Mesenchymal stem cell (in vitro differentiated cells and primary cell): ENCODE results near the gene LGR5.

ENCODE experiments used
- DNase-seq: peaks from one replicate; pipeline ENCODE4 v3.0.0-alpha.2; 2013
- H2AFZ ChIP-seq: one replicate; pipeline ENCODE4 v1.6.1; 2013; ENCODE audit warnings: low read depth, mild to moderate bottlenecking, control low read depth, inconsistent platforms, low read length, moderate library complexity
- H2AK5ac ChIP-seq: 2 replicates; pipeline ENCODE4 v1.6.1; 2013; ENCODE audit warnings: low read length, moderate library complexity, mild to moderate bottlenecking, inconsistent platforms; ENCODE audit not compliant: severe bottlenecking
- H2BK120ac ChIP-seq: one replicate; pipeline ENCODE4 v1.6.1; 2013; ENCODE audit warnings: low read depth, mild to moderate bottlenecking, inconsistent platforms, low read length, moderate library complexity
- H2BK12ac ChIP-seq, 2 experiments: one replicate each; pipeline ENCODE4 v1.6.1; 2013; ENCODE audit warnings: inconsistent platforms in 2 of 2, low read length in 2 of 2, mild to moderate bottlenecking in 2 of 2, moderate library complexity in 2 of 2, control low read depth in 1 of 2
- H2BK15ac ChIP-seq: one replicate; pipeline ENCODE4 v1.6.1; 2013; ENCODE audit warnings: mild to moderate bottlenecking, low read depth, inconsistent platforms; ENCODE audit not compliant: poor library complexity, severe bottlenecking
- H2BK5ac ChIP-seq: 2 replicates; pipeline ENCODE4 v1.6.1; 2013; ENCODE audit warnings: low read depth, mild to moderate bottlenecking, low read length, control low read depth, inconsistent platforms; ENCODE audit not compliant: poor library complexity, severe bottlenecking
- H3K14ac ChIP-seq, 2 experiments: one replicate each; pipeline ENCODE4 v1.6.1; 2013; ENCODE audit warnings: inconsistent platforms in 2 of 2, low read length in 2 of 2, control low read depth in 1 of 2, mild to moderate bottlenecking in 1 of 2, moderate library complexity in 1 of 2
- H3K18ac ChIP-seq, 2 experiments: one replicate each; pipeline ENCODE4 v1.6.1; 2013; ENCODE audit warnings: inconsistent platforms in 2 of 2, low read length in 2 of 2, control low read depth in 1 of 2, low read depth in 1 of 2, mild to moderate bottlenecking in 1 of 2
- H3K23ac ChIP-seq, 2 experiments: one replicate each; pipeline ENCODE4 v1.6.1; 2013; ENCODE audit warnings: inconsistent platforms in 2 of 2, low read length in 2 of 2, mild to moderate bottlenecking in 2 of 2, moderate library complexity in 2 of 2, control low read depth in 1 of 2
- H3K27ac ChIP-seq: 2 replicates; pipeline ENCODE4 v1.5.1; 2013; ENCODE audit warnings: mild to moderate bottlenecking, moderate library complexity, low read length, control low read depth, inconsistent platforms; ENCODE audit not compliant: poor library complexity, severe bottlenecking
- H3K27me3 ChIP-seq, 2 experiments: 2 replicates each; pipeline versions ENCODE4 v1.6.1 to v1.7.0; 2013; ENCODE audit warnings: low read length in 2 of 2, mild to moderate bottlenecking in 2 of 2, moderate library complexity in 2 of 2, control low read depth in 1 of 2, inconsistent platforms in 1 of 2; ENCODE audit not compliant: control insufficient read depth in 1 of 2, insufficient read depth in 1 of 2
- H3K36me3 ChIP-seq, 2 experiments: 2 replicates each; pipeline versions ENCODE4 v1.6.1 to v1.7.0; 2013; ENCODE audit warnings: low read length in 2 of 2, control low read depth in 1 of 2, inconsistent platforms in 1 of 2, low read depth in 1 of 2, mild to moderate bottlenecking in 1 of 2; ENCODE audit not compliant: insufficient read depth in 2 of 2, control insufficient read depth in 1 of 2
- H3K4ac ChIP-seq, 2 experiments: one replicate each; pipeline ENCODE4 v1.6.1; 2013; ENCODE audit warnings: inconsistent platforms in 2 of 2, low read length in 2 of 2, mild to moderate bottlenecking in 2 of 2, moderate library complexity in 2 of 2, control low read depth in 1 of 2, low read depth in 1 of 2
- H3K4me1 ChIP-seq: 2 replicates; pipeline ENCODE4 v1.6.1; 2013; ENCODE audit warnings: low read depth, low read length, control low read depth; ENCODE audit not compliant: control insufficient read depth, insufficient read depth
- H3K4me2 ChIP-seq: 2 replicates; pipeline ENCODE4 v1.6.1; 2013; ENCODE audit warnings: low read length, mild to moderate bottlenecking, inconsistent platforms; ENCODE audit not compliant: poor library complexity, severe bottlenecking
- H3K4me3 ChIP-seq, 2 experiments: 2 replicates each; pipeline versions ENCODE4 v1.5.1 to v1.7.0; 2013; ENCODE audit warnings: low read length in 2 of 2, mild to moderate bottlenecking in 2 of 2, control low read depth in 1 of 2, low read depth in 1 of 2; ENCODE audit not compliant: insufficient read depth in 1 of 2
- H3K79me1 ChIP-seq: replicated peaks from 2 replicates; pipeline ENCODE4 v1.6.1; 2013; ENCODE audit warnings: mild to moderate bottlenecking, control low read depth, low read length, inconsistent platforms; ENCODE audit not compliant: poor library complexity, severe bottlenecking
- H3K9ac ChIP-seq: 2 replicates; pipeline ENCODE4 v1.7.0; 2013; ENCODE audit warnings: mild to moderate bottlenecking, low read length, moderate library complexity
- H3K9me3 ChIP-seq: 2 replicates; pipeline ENCODE4 v1.7.0; 2013; ENCODE audit warnings: mild to moderate bottlenecking, low read length; ENCODE audit not compliant: control insufficient read depth
- H4K8ac ChIP-seq: one replicate; pipeline ENCODE4 v1.6.1; 2013; ENCODE audit warnings: inconsistent platforms, mild to moderate bottlenecking, low read length, moderate library complexity
- H4K91ac ChIP-seq: one replicate; pipeline ENCODE4 v1.6.1; 2013; ENCODE audit warnings: mild to moderate bottlenecking, low read length, inconsistent platforms
- WGBS: methylation state at CpG from one replicate; pipeline ENCODE4 v1.1.7; 2013; ENCODE audit warnings: mixed read lengths; 5-methylcytosine and 5-hydroxymethylcytosine counted together

LGR5 gene

GRCh38 chr12:71605039-71605438 lies 165.4 kb downstream of the LGR5 start:
- no peak overlapping the region for H2BK5ac ChIP-seq
- H3K4ac ChIP-seq: no peak overlapping the region
- H3K27me3 ChIP-seq: no peaks in the 10 kb centered on the region
- H3K9ac ChIP-seq: no peak overlapping the region
- H2BK12ac ChIP-seq: no peak overlapping the region
- H2AK5ac ChIP-seq: no peak overlapping the region
- H4K91ac ChIP-seq: no peak overlapping the region
- WGBS: 98% methylated on average over 3 of the region's 3 CpGs
- DNase-seq: no peak
- no peak overlapping the region for H3K14ac ChIP-seq
- H3K18ac ChIP-seq: no peak overlapping the region
- peaks cover 1% of the 10 kb centered on the region for H3K4me1 ChIP-seq
- no peak overlapping the region for H3K4me3 ChIP-seq
- H3K79me1 ChIP-seq: peaks cover under 1% of the 10 kb centered on the region
- H2BK120ac ChIP-seq: no peak overlapping the region
- H3K23ac ChIP-seq: no peak overlapping the region
- H2BK15ac ChIP-seq: no peak overlapping the region
- no peak overlapping the region for H4K8ac ChIP-seq
- H2AFZ ChIP-seq: no peak overlapping the region
- no peak overlapping the region for H3K27ac ChIP-seq
- no peak overlapping the region for H3K4me2 ChIP-seq
- no peaks in the 10 kb centered on the region for H3K9me3 ChIP-seq
- peaks cover 9 to 52% of the 10 kb centered on the region in 2 experiments for H3K36me3 ChIP-seq

- Histone ChIP-seq H2BK5ac (no peak overlapping the region), H3K36me3 (peaks cover 9 to 79% of the 10 kb centered on the region in 2 experiments), H3K9ac (no peak overlapping the region), H3K9me3 (no peaks in the 10 kb centered on the region), H2AK5ac (no peak overlapping the region), H3K23ac (no peak overlapping the region), H3K4ac (no peak overlapping the region), H3K27me3 (no peaks in the 10 kb centered on the region), H4K91ac (no peak overlapping the region), H2BK120ac (no peak overlapping the region), H3K18ac (no peak overlapping the region), H3K4me3 (no peak overlapping the region), H2BK12ac (no peak overlapping the region), H3K27ac (no peak overlapping the region), H3K4me1 (no peaks in the 10 kb centered on the region), H3K14ac (no peak overlapping the region), H4K8ac (no peak overlapping the region), H2AFZ (no peak overlapping the region), H2BK15ac (no peak overlapping the region), H3K79me1 (peaks cover 2% of the 10 kb centered on the region), H3K4me2 (no peak overlapping the region)
- WGBS: 95% methylated on average over 4 of the region's 4 CpGs
- DNase-seq: no peak
These were observed 168.1 kb downstream of the LGR5 start for GRCh38 chr12:71607494-71608330.

- no peak overlapping the region for H4K8ac ChIP-seq
- no peak overlapping the region for H2BK5ac ChIP-seq
- 92% methylated on average over 4 of the region's 6 CpGs for WGBS
- no peak overlapping the region for H2AFZ ChIP-seq
- peaks cover 2% of the 10 kb centered on the region for H3K79me1 ChIP-seq
- H3K4me3 ChIP-seq: no peak overlapping the region
- no peaks in the 10 kb centered on the region for H3K27me3 ChIP-seq
- H4K91ac ChIP-seq: no peak overlapping the region
- peaks cover 6 to 99% of the 10 kb centered on the region in 2 experiments for H3K36me3 ChIP-seq
- H3K9me3 ChIP-seq: no peaks in the 10 kb centered on the region
- no peak overlapping the region for H2BK15ac ChIP-seq
- H3K18ac ChIP-seq: no peak overlapping the region
- no peak overlapping the region for H3K14ac ChIP-seq
- no peak overlapping the region for H3K23ac ChIP-seq
- no peak overlapping the region for H2BK120ac ChIP-seq
- H3K27ac ChIP-seq: no peak overlapping the region
- H2AK5ac ChIP-seq: no peak overlapping the region
- no peak for DNase-seq
- no peak overlapping the region for H3K4me2 ChIP-seq
- H3K4me1 ChIP-seq: no peaks in the 10 kb centered on the region
- H2BK12ac ChIP-seq: no peak overlapping the region
- H3K4ac ChIP-seq: no peak overlapping the region
- no peak overlapping the region for H3K9ac ChIP-seq
These were observed 170.6 kb downstream of the LGR5 start for GRCh38 chr12:71610031-71610795.

- Histone ChIP-seq H2BK12ac (no peak overlapping the region), H3K79me1 (peaks cover 13% of the 10 kb centered on the region)
- no peak for DNase-seq
These were observed 182.3 kb downstream of the LGR5 start for GRCh38 chr12:71621938-71622337.

More at GRCh38 chr12:71621938-71622337, 182.3 kb downstream of the LGR5 start:
- H2AFZ ChIP-seq: no peak overlapping the region
- H3K27me3 ChIP-seq: no peaks in the 10 kb centered on the region
- no peak overlapping the region for H4K8ac ChIP-seq
- no peak overlapping the region for H3K4me3 ChIP-seq
- H3K4me2 ChIP-seq: no peak overlapping the region
- no peak overlapping the region for H3K9ac ChIP-seq
- no peak overlapping the region for H3K27ac ChIP-seq
- no peaks in the 10 kb centered on the region for H3K4me1 ChIP-seq
- H2BK5ac ChIP-seq: no peak overlapping the region
- WGBS: 97% methylated on average over 1 of the region's 1 CpG
- H3K14ac ChIP-seq: no peak overlapping the region
- no peak overlapping the region for H2BK120ac ChIP-seq
- no peak overlapping the region for H3K23ac ChIP-seq
- H3K36me3 ChIP-seq: peaks cover 19 to 98% of the 10 kb centered on the region in 2 experiments
- no peak overlapping the region for H4K91ac ChIP-seq
- H2AK5ac ChIP-seq: no peak overlapping the region
- H3K9me3 ChIP-seq: no peaks in the 10 kb centered on the region
- no peak overlapping the region for H3K18ac ChIP-seq
- no peak overlapping the region for H2BK15ac ChIP-seq
- H3K4ac ChIP-seq: no peak overlapping the region
